ENCODE measurements around the gene HASPIN.

DNA sequence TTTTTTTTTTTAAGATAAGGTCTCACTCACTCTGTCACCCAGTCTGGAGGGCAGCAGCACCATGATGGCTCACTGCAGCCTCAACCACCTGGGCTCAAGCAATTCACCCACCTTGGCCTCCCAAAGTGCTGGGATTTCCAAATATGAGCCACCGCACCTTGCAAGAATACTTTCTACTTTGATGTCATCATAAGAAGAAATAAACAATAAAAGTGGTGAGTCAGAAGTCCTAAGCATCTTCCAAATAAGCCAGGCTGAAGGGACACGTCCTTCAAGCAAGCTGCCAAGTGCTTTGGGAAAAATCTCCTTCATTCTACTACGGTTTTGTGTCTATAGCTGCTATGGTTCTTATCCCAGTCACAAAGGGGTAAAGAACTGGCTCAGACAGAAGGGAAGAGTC, 20.3 kb downstream of the HASPIN start:
- TF ChIP-seq GABPA (tag; conservative IDR thresholded peaks at IDR 0.05; ENCODE audit: low read depth) (no peak), POLR2A (conservative IDR thresholded peaks at IDR 0.05) (no peak), SUPT5H (IDR thresholded peaks at IDR 0.05) (no peak), CTCF (IDR thresholded peaks at IDR 0.05 in 2 of 3, conservative IDR thresholded peaks at IDR 0.05 in 1 of 3; ENCODE audit: insufficient read depth in 2 of 3, low read depth in 1 of 3, low read length in 3 of 3) (no peak), ZNF174 (CRISPR knock-in tag; IDR thresholded peaks at IDR 0.05) (no peak), ZNF311 (CRISPR knock-in tag; IDR thresholded peaks at IDR 0.05) (no peak)
